H9 (cell line): ENCODE results near the gene HDAC7. TPM values are rescaled to one million over a fixed set of nuclear protein-coding genes. Genes with fewer than 3 reads are reported as not detected.

ENCODE experiments used
- DNase-seq: peaks from one replicate; pipeline ENCODE4 v3.0.0-alpha.2; 2017
- H2AFZ ChIP-seq: one replicate; pipeline ENCODE4 v1.6.1; 2013; ENCODE audit warnings: mild to moderate bottlenecking, low read length, control low read depth, moderate library complexity
- H2AK5ac ChIP-seq: 2 replicates; pipeline ENCODE4 v1.6.1; 2013; ENCODE audit warnings: low read length, control low read depth, mixed read lengths; ENCODE audit not compliant: insufficient read length
- H2BK120ac ChIP-seq: one replicate; pipeline ENCODE4 v1.6.1; 2013; ENCODE audit warnings: low read depth, mild to moderate bottlenecking, low read length, control low read depth, inconsistent platforms; ENCODE audit not compliant: poor library complexity, severe bottlenecking
- H2BK12ac ChIP-seq: 2 replicates; pipeline ENCODE4 v1.6.1; 2013; ENCODE audit warnings: low read length, control low read depth, mixed read lengths, low read depth; ENCODE audit not compliant: insufficient read length
- H2BK15ac ChIP-seq: 2 replicates; pipeline ENCODE4 v1.6.1; 2013; ENCODE audit warnings: low read depth, low read length, control low read depth
- H2BK20ac ChIP-seq: one replicate; pipeline ENCODE4 v1.6.1; 2013; ENCODE audit warnings: low read depth, mild to moderate bottlenecking, low read length, control low read depth, inconsistent platforms; ENCODE audit not compliant: poor library complexity, severe bottlenecking
- H2BK5ac ChIP-seq: 2 replicates; pipeline ENCODE4 v1.6.1; 2013; ENCODE audit warnings: low read length, control low read depth, mixed read lengths; ENCODE audit not compliant: insufficient read length
- H3K14ac ChIP-seq: 2 replicates; pipeline ENCODE4 v1.6.1; 2013; ENCODE audit warnings: low read length, control low read depth; ENCODE audit not compliant: insufficient read depth
- H3K18ac ChIP-seq: 2 replicates; pipeline ENCODE4 v1.6.1; 2013; ENCODE audit warnings: low read depth, mild to moderate bottlenecking, mixed read lengths, low read length, control low read depth; ENCODE audit not compliant: insufficient read length
- H3K23ac ChIP-seq: 2 replicates; pipeline ENCODE4 v1.6.1; 2013; ENCODE audit warnings: low read length, control low read depth, mixed read lengths, low read depth; ENCODE audit not compliant: insufficient read length
- H3K23me2 ChIP-seq: 2 replicates; pipeline ENCODE4 v1.6.1; 2013; ENCODE audit warnings: low read depth, mild to moderate bottlenecking, mixed read lengths, low read length, control low read depth; ENCODE audit not compliant: insufficient read length, poor library complexity, severe bottlenecking
- H3K27ac ChIP-seq: 2 replicates; pipeline ENCODE4 v1.5.1; 2013; ENCODE audit warnings: low read length, control low read depth, mixed read lengths, low read depth; ENCODE audit not compliant: insufficient read length
- H3K27me3 ChIP-seq: 2 replicates; pipeline ENCODE4 v1.6.1; 2013; ENCODE audit warnings: low read length, control low read depth, inconsistent platforms; ENCODE audit not compliant: insufficient read depth
- H3K4ac ChIP-seq: 2 replicates; pipeline ENCODE4 v1.6.1; 2013; ENCODE audit warnings: low read depth, mild to moderate bottlenecking, control low read depth, inconsistent platforms, low read length, moderate library complexity
- H3K4me1 ChIP-seq: 2 replicates; pipeline ENCODE4 v1.6.1; 2013; ENCODE audit warnings: low read length, control low read depth, inconsistent platforms; ENCODE audit not compliant: insufficient read depth
- H3K4me2 ChIP-seq: 2 replicates; pipeline ENCODE4 v1.6.1; 2013; ENCODE audit warnings: low read length, control low read depth, mixed read lengths; ENCODE audit not compliant: insufficient read length, insufficient read depth
- H3K56ac ChIP-seq: 2 replicates; pipeline ENCODE4 v1.6.1; 2013; ENCODE audit warnings: low read depth, mild to moderate bottlenecking, mixed read lengths, low read length, control low read depth; ENCODE audit not compliant: insufficient read length
- H3K79me1 ChIP-seq: 2 replicates; pipeline ENCODE4 v1.6.1; 2013; ENCODE audit warnings: low read depth, mild to moderate bottlenecking, moderate library complexity, low read length, control low read depth, inconsistent platforms; ENCODE audit not compliant: insufficient read depth, poor library complexity, severe bottlenecking
- H3K79me2 ChIP-seq: 2 replicates; pipeline ENCODE4 v1.6.1; 2013; ENCODE audit warnings: low read length, control low read depth, inconsistent platforms; ENCODE audit not compliant: insufficient read depth
- H3K9ac ChIP-seq: 2 replicates; pipeline ENCODE4 v1.6.1; 2013; ENCODE audit warnings: low read length, control low read depth, mixed read lengths; ENCODE audit not compliant: insufficient read length; ENCODE audit errors: extremely low read depth
- H3K9me3 ChIP-seq: one replicate; pipeline ENCODE4 v1.6.1; 2013; ENCODE audit warnings: low read depth, low read length, inconsistent platforms; ENCODE audit not compliant: control insufficient read depth
- H3T11ph ChIP-seq: one replicate; pipeline ENCODE4 v1.6.1; 2013; ENCODE audit warnings: mild to moderate bottlenecking, low read length, control low read depth, inconsistent platforms
- H4K20me1 ChIP-seq: one replicate; pipeline ENCODE4 v1.6.1; 2013; ENCODE audit not compliant: control insufficient read depth, insufficient read length, insufficient read depth
- H4K5ac ChIP-seq: 2 replicates; pipeline ENCODE4 v1.6.1; 2013; ENCODE audit warnings: low read depth, mild to moderate bottlenecking, mixed read lengths, low read length, control low read depth; ENCODE audit not compliant: insufficient read length
- H4K8ac ChIP-seq: replicated peaks from 2 replicates; pipeline ENCODE4 v1.6.1; 2013; ENCODE audit warnings: low read length, control low read depth, mixed read lengths, low read depth; ENCODE audit not compliant: insufficient read length
- H4K91ac ChIP-seq: 2 replicates; pipeline ENCODE4 v1.6.1; 2013; ENCODE audit warnings: low read depth, mild to moderate bottlenecking, moderate library complexity, mixed read lengths, low read length, control low read depth; ENCODE audit not compliant: insufficient read length
- H3K27ac Mint-ChIP-seq, 3 experiments: 2 replicates in 2 of 3; 3 replicates in 1 of 3; pipeline ENCODE4 v1.8.0; 2020 to 2021; ENCODE audit warnings: mixed read lengths in 3 of 3, mild to moderate bottlenecking in 1 of 3, moderate library complexity in 1 of 3
- H3K27me3 Mint-ChIP-seq: 2 replicates; pipeline ENCODE4 v1.8.0; 2021; ENCODE audit warnings: low read depth, mild to moderate bottlenecking, moderate library complexity, mixed read lengths
- H3K36me3 Mint-ChIP-seq, 3 experiments: 2 replicates in 2 of 3; 3 replicates in 1 of 3; pipeline ENCODE4 v1.8.0; 2020 to 2021; ENCODE audit warnings: low read depth in 3 of 3, mixed read lengths in 3 of 3; ENCODE audit not compliant: insufficient read depth in 1 of 3
- H3K4me1 Mint-ChIP-seq, 2 experiments: 2 replicates each; pipeline ENCODE4 v1.8.0; 2020; ENCODE audit warnings: mixed read lengths in 2 of 2
- H3K4me3 Mint-ChIP-seq, 2 experiments: 2 replicates in 1 of 2; 3 replicates in 1 of 2; pipeline ENCODE4 v1.8.0; 2020 to 2021; ENCODE audit warnings: mild to moderate bottlenecking in 2 of 2, mixed read lengths in 2 of 2, moderate library complexity in 1 of 2
- H3K9me3 Mint-ChIP-seq, 2 experiments: 2 replicates in 1 of 2; 3 replicates in 1 of 2; pipeline ENCODE4 v1.8.0; 2020; ENCODE audit warnings: mild to moderate bottlenecking in 2 of 2, mixed read lengths in 2 of 2, moderate library complexity in 1 of 2
- WGBS: extraction: QIAGEN DNeasy Blood & Tissue Kit; methylation state at CpG from one replicate; pipeline ENCODE4 v1.1.7; 2013; ENCODE audit warnings: missing lambda C conversion rate, low lambda C conversion rate, mixed read lengths; ENCODE audit not compliant: insufficient read length; ENCODE audit errors: extremely low coverage; 5-methylcytosine and 5-hydroxymethylcytosine counted together
- total RNA-seq: library from RNA; stranded (reverse); gene quantifications from 2 replicates; pipeline ENCODE4 v1.2.1, GENCODE V29; 2021
- TF ChIP-seq, protein P1 (sequence below): fragments of 200-600 bp; sonication (generic); conservative IDR thresholded peaks from 3 replicates; pipeline ENCODE4 v1.8.0; 2021; ENCODE audit warnings: antibody characterized with exemption, mild to moderate bottlenecking

Gene HDAC7
- total RNA-seq, 1 experiment from 2014 or later = 72.1 TPM

GRCh38 chr12:47752121-47752520 lies 67.6 kb downstream of the HDAC7 start:
- Histone ChIP-seq H3K9ac (no peak overlapping the region), H3K14ac (no peak overlapping the region), H4K5ac (no peak overlapping the region), H3K23me2 (no peaks in the 10 kb centered on the region), H4K20me1 (no peaks in the 10 kb centered on the region), H3K79me2 (no peaks in the 10 kb centered on the region), H3K79me1 (no peaks in the 10 kb centered on the region), H3K4me1 (peaks cover 17% of the 10 kb centered on the region), H2BK20ac (no peak overlapping the region), H2AFZ (no peak overlapping the region), H4K8ac (no peak overlapping the region), H4K91ac (no peak overlapping the region), H3K23ac (no peak overlapping the region), H2AK5ac (no peak overlapping the region), H3T11ph (no peak overlapping the region), H2BK120ac (no peak overlapping the region), H2BK12ac (no peak overlapping the region), H2BK15ac (no peak overlapping the region), H3K56ac (no peak overlapping the region), H3K18ac (no peak overlapping the region), H2BK5ac (no peak overlapping the region), H3K27me3 (no peaks in the 10 kb centered on the region), H3K9me3 (no peaks in the 10 kb centered on the region), H3K4me2 (no peak overlapping the region), H3K27ac (no peak overlapping the region), H3K4ac (no peak overlapping the region)
- Mint-ChIP-seq H3K27ac (peak overlapping the region in 1 of 3 experiments; percentile 64; a peak in 2 of 7 replicates), H3K36me3 (peaks cover 0 to 9% (median 4%) of the 10 kb centered on the region in 3 experiments; a peak in 5 of 7 replicates), H3K9me3 (no peaks in the 10 kb centered on the region), H3K27me3 (no peaks in the 10 kb centered on the region), H3K4me3 (no peak overlapping the region), H3K4me1 (peaks cover 17 to 18% of the 10 kb centered on the region in 2 experiments)
- no peak for DNase-seq
- WGBS = no CpG with 5 or more reads among the region's 4 CpGs
- TF ChIP-seq, protein P1, sequence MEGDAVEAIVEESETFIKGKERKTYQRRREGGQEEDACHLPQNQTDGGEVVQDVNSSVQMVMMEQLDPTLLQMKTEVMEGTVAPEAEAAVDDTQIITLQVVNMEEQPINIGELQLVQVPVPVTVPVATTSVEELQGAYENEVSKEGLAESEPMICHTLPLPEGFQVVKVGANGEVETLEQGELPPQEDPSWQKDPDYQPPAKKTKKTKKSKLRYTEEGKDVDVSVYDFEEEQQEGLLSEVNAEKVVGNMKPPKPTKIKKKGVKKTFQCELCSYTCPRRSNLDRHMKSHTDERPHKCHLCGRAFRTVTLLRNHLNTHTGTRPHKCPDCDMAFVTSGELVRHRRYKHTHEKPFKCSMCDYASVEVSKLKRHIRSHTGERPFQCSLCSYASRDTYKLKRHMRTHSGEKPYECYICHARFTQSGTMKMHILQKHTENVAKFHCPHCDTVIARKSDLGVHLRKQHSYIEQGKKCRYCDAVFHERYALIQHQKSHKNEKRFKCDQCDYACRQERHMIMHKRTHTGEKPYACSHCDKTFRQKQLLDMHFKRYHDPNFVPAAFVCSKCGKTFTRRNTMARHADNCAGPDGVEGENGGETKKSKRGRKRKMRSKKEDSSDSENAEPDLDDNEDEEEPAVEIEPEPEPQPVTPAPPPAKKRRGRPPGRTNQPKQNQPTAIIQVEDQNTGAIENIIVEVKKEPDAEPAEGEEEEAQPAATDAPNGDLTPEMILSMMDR = no peak
